PC-3 (cell line): ENCODE measurements around the gene CHRDL2.

Source experiments
- EZH2 ChIP-seq: fragments of 300-600 bp; sonication (generic); IDR thresholded peaks from one replicate; pipeline ENCODE4 v1.6.1; 2017; ENCODE audit warnings: antibody characterized with exemption, mild to moderate bottlenecking, low read length; ENCODE audit not compliant: unreplicated experiment
- TF ChIP-seq, protein P1 (sequence below): fragments of 300-600 bp; sonication (generic); conservative IDR thresholded peaks from 2 replicates; pipeline ENCODE4 v1.5.1; 2017; ENCODE audit warnings: antibody characterized with exemption, low read depth, mild to moderate bottlenecking, low read length

GRCh38 chr11:74683279-74683871, 47.9 kb downstream of the CHRDL2 start:
- TF ChIP-seq, protein P1, sequence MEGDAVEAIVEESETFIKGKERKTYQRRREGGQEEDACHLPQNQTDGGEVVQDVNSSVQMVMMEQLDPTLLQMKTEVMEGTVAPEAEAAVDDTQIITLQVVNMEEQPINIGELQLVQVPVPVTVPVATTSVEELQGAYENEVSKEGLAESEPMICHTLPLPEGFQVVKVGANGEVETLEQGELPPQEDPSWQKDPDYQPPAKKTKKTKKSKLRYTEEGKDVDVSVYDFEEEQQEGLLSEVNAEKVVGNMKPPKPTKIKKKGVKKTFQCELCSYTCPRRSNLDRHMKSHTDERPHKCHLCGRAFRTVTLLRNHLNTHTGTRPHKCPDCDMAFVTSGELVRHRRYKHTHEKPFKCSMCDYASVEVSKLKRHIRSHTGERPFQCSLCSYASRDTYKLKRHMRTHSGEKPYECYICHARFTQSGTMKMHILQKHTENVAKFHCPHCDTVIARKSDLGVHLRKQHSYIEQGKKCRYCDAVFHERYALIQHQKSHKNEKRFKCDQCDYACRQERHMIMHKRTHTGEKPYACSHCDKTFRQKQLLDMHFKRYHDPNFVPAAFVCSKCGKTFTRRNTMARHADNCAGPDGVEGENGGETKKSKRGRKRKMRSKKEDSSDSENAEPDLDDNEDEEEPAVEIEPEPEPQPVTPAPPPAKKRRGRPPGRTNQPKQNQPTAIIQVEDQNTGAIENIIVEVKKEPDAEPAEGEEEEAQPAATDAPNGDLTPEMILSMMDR: peak; percentile 49; the same call in 1 of the 2 replicates
- TF ChIP-seq EZH2: no peak
